KMS-11 (cell line): ENCODE results near the gene PLCB4.

Experiments used
- H2AFZ ChIP-seq: fragments of 200-600 bp; sonication (generic); 2 replicates; pipeline ENCODE4 v1.6.1; 2016; ENCODE audit warnings: antibody characterized with exemption, mixed run types, low read depth
- H3K27ac ChIP-seq: fragments of 200-600 bp; sonication (generic); 2 replicates; pipeline ENCODE4 v1.6.1; 2016; ENCODE audit warnings: mild to moderate bottlenecking, mixed run types
- H3K27me3 ChIP-seq: fragments of 200-600 bp; sonication (generic); 2 replicates; pipeline ENCODE4 v1.6.1; 2017; ENCODE audit warnings: mild to moderate bottlenecking, low read depth, mixed run types, moderate library complexity; ENCODE audit not compliant: insufficient read depth
- H3K36me3 ChIP-seq: fragments of 200-600 bp; sonication (generic); 2 replicates; pipeline ENCODE4 v1.6.1; 2017; ENCODE audit warnings: mild to moderate bottlenecking, mixed run types; ENCODE audit not compliant: insufficient read depth
- H3K4me1 ChIP-seq: fragments of 200-600 bp; sonication (generic); 2 replicates; pipeline ENCODE4 v1.6.1; 2016; ENCODE audit warnings: mild to moderate bottlenecking, low read depth, mixed run types; ENCODE audit not compliant: poor library complexity, severe bottlenecking
- H3K4me2 ChIP-seq: fragments of 200-600 bp; sonication (generic); 2 replicates; pipeline ENCODE4 v1.7.0; 2016; ENCODE audit warnings: mild to moderate bottlenecking, mixed run types
- H3K4me3 ChIP-seq: fragments of 200-600 bp; sonication (generic); IDR thresholded peaks from 2 replicates; pipeline ENCODE4 v1.6.1; 2017; ENCODE audit warnings: low read depth, low read length, mixed read lengths; ENCODE audit not compliant: insufficient read depth
- H3K79me2 ChIP-seq: fragments of 200-600 bp; sonication (generic); 2 replicates; pipeline ENCODE4 v1.6.1; 2016; ENCODE audit warnings: low read depth, mixed run types; ENCODE audit not compliant: insufficient read depth
- H3K9ac ChIP-seq: fragments of 200-600 bp; sonication (generic); 2 replicates; pipeline ENCODE4 v1.6.1; 2016; ENCODE audit warnings: mild to moderate bottlenecking, mixed run types
- H4K20me1 ChIP-seq: fragments of 200-600 bp; sonication (generic); 2 replicates; pipeline ENCODE4 v1.6.1; 2016; ENCODE audit warnings: mild to moderate bottlenecking, mixed run types; ENCODE audit not compliant: insufficient read depth
- TF ChIP-seq, protein P1 (sequence below): fragments of 200-600 bp; sonication (generic); conservative IDR thresholded peaks from 2 replicates; pipeline ENCODE4 v1.6.1; 2017; ENCODE audit warnings: low read depth, mild to moderate bottlenecking, antibody characterized with exemption, low read length, moderate library complexity, mixed read lengths

The PLCB4 gene

DNA sequence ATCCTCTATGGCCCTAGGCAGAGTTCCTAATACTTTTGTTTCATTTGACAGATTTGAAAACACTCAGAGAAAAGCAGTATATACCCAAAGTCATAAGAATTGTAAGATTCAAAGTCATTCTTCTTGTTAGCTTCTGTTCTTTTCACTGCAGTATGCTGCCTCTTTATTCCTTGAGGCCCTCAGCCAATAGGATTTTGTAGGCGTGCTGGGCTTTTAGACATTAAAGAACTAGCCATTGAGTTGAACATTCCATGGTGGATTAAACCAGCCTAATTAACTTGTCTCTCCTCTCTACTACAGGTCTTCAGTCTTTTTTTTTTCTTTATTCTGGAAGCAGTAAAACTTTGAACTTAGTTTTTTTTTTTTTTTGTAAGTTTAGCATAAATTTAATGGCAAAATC is 186.3 kb downstream of the PLCB4 start:
- TF ChIP-seq, protein P1, sequence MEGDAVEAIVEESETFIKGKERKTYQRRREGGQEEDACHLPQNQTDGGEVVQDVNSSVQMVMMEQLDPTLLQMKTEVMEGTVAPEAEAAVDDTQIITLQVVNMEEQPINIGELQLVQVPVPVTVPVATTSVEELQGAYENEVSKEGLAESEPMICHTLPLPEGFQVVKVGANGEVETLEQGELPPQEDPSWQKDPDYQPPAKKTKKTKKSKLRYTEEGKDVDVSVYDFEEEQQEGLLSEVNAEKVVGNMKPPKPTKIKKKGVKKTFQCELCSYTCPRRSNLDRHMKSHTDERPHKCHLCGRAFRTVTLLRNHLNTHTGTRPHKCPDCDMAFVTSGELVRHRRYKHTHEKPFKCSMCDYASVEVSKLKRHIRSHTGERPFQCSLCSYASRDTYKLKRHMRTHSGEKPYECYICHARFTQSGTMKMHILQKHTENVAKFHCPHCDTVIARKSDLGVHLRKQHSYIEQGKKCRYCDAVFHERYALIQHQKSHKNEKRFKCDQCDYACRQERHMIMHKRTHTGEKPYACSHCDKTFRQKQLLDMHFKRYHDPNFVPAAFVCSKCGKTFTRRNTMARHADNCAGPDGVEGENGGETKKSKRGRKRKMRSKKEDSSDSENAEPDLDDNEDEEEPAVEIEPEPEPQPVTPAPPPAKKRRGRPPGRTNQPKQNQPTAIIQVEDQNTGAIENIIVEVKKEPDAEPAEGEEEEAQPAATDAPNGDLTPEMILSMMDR, result no peak
- no peaks in the 10 kb centered on the region for H3K4me1 ChIP-seq

DNA sequence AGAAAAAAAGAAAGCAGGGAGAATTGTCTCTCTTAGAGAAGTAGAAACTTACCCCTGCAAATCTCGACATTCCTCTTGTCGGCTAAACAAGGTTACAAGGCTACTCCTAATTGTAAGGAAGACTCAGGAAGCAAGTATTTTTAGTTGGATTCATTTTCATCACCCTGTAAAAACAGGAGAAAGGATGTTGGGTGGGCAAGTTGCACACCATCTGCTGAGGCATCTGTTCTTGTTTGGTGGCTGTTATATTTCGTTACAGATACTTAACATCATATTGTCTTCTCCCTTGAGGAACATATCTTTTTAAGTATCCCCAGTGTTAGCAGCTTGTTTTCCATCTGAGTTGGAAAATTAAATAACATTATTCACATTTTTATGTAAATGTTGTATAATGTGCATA is 187.5 kb downstream of the PLCB4 start:
- TF ChIP-seq, protein P1, result no peak
- Histone ChIP-seq H3K9ac (no peak overlapping the region), H4K20me1 (no peaks in the 10 kb centered on the region), H3K36me3 (no peaks in the 10 kb centered on the region), H3K27me3 (no peaks in the 10 kb centered on the region), H2AFZ (no peak overlapping the region), H3K79me2 (no peaks in the 10 kb centered on the region), H3K27ac (no peak overlapping the region), H3K4me2 (no peak overlapping the region), H3K4me1 (no peaks in the 10 kb centered on the region), H3K4me3 (no peak overlapping the region)

More for the DNA sequence above, 186.3 kb downstream of the PLCB4 start:
- Histone ChIP-seq H3K27ac (no peak overlapping the region), H3K27me3 (no peaks in the 10 kb centered on the region), H4K20me1 (no peaks in the 10 kb centered on the region), H3K4me3 (no peak overlapping the region), H3K79me2 (no peaks in the 10 kb centered on the region), H2AFZ (no peak overlapping the region), H3K9ac (no peak overlapping the region), H3K4me2 (no peak overlapping the region), H3K36me3 (no peaks in the 10 kb centered on the region)

DNA sequence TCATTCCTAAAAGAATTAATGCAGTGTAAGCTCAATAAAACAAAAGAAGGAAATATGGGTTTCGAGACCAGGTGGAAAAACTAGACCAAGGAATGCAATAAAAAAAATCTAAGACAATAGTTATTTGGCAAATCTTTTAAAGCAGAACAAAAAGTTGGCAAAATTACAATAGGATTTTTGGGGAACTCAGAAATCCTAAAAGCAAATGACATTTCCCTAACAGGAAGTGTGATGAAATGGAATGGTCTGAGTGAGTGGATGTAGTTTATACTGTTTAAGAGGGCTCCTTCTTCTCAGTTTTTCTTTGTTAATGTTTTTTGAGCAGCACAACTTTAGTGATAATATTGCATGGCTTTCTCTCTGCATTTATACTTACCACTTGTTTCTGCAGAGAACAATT is 190.0 kb downstream of the PLCB4 start:
- Histone ChIP-seq H3K4me3 (no peak overlapping the region), H3K4me2 (no peak overlapping the region), H4K20me1 (no peaks in the 10 kb centered on the region), H3K79me2 (no peaks in the 10 kb centered on the region), H3K27ac (no peak overlapping the region), H2AFZ (no peak overlapping the region), H3K27me3 (no peaks in the 10 kb centered on the region), H3K4me1 (no peaks in the 10 kb centered on the region), H3K36me3 (no peaks in the 10 kb centered on the region), H3K9ac (no peak overlapping the region)
- TF ChIP-seq, protein P1, result no peak

DNA sequence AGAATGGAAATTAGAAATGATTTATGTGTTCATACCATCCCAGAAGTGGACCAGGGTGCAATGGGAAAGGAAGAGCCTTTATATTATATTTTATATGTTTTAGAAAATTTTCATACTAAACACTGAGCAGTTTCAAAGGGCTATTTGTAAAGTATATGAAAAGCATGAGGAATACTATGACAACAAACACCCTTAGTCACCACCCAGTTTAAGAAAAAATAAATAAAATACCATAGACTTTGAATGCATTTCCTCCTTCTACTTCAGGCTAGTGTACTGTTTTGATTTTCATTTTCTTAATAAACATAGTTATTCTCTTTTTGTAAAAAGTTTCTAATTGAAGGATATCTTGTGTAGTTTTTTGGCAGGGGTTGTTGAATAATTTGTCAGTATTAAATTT is 191.1 kb downstream of the PLCB4 start:
- TF ChIP-seq, protein P1, result no peak
- Histone ChIP-seq H3K27ac (no peak overlapping the region), H2AFZ (no peak overlapping the region)

DNA sequence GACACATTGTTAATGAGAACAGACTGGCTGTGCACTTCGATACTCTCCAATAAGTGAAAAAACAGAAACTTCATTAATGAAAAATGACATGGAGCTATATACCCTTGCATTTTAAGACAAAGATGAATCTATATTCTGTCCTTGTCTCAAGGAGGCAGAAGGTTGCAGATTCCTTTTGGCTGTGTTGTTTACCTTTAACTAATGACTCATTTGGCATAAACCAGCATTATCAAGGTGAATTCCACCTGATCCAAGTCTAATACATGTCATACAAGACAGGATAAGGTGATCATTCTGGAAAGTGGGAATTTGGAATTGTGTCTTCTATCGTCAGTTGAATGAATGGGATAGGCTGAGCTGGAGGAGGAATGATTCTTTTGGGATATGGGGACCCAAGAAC is 192.9 kb downstream of the PLCB4 start:
- H3K27me3 ChIP-seq, result no peaks in the 10 kb centered on the region
- no peak overlapping the region for H3K4me2 ChIP-seq
- no peak overlapping the region for H3K27ac ChIP-seq
- TF ChIP-seq, protein P1, result no peak
- no peak overlapping the region for H3K9ac ChIP-seq
- H4K20me1 ChIP-seq, result no peaks in the 10 kb centered on the region
- no peaks in the 10 kb centered on the region for H3K79me2 ChIP-seq
- no peak overlapping the region for H3K4me3 ChIP-seq
- no peaks in the 10 kb centered on the region for H3K4me1 ChIP-seq
- H3K36me3 ChIP-seq, result no peaks in the 10 kb centered on the region
- H2AFZ ChIP-seq, result no peak overlapping the region

More for the DNA sequence above, 191.1 kb downstream of the PLCB4 start:
- H3K36me3 ChIP-seq, result no peaks in the 10 kb centered on the region
- no peak overlapping the region for H3K9ac ChIP-seq
- H3K4me3 ChIP-seq, result no peak overlapping the region
- H3K27me3 ChIP-seq, result no peaks in the 10 kb centered on the region
- no peaks in the 10 kb centered on the region for H3K79me2 ChIP-seq
- H3K4me1 ChIP-seq, result no peaks in the 10 kb centered on the region
- no peaks in the 10 kb centered on the region for H4K20me1 ChIP-seq
- no peak overlapping the region for H3K4me2 ChIP-seq
